Hepatocyte (in vitro differentiated cells): Measurements from ENCODE around the gene AANAT. TPM values are rescaled to one million over a fixed set of nuclear protein-coding genes. Genes with fewer than 3 reads are reported as not detected.

Experiments used
- DNase-seq: peaks from one replicate; pipeline ENCODE4 v3.0.0-alpha.2; 2016; ENCODE audit warnings: low spot score
- H2AFZ ChIP-seq: fragments of 200-600 bp; sonication (generic); 2 replicates; pipeline ENCODE4 v1.6.0; 2016; ENCODE audit warnings: antibody characterized with exemption, mild to moderate bottlenecking
- H3K27ac ChIP-seq: fragments of 200-600 bp; sonication (generic); 2 replicates; pipeline ENCODE4 v1.5.1; 2016; ENCODE audit warnings: mild to moderate bottlenecking
- H3K27me3 ChIP-seq: fragments of 200-600 bp; sonication (generic); 2 replicates; pipeline ENCODE4 v1.6.1; 2016
- H3K36me3 ChIP-seq: fragments of 200-600 bp; sonication (generic); replicated peaks from 2 replicates; pipeline ENCODE4 v1.5.1; 2016; ENCODE audit warnings: low read depth; ENCODE audit not compliant: insufficient read depth
- H3K4me1 ChIP-seq: fragments of 200-600 bp; sonication (generic); 2 replicates; pipeline ENCODE4 v1.5.1; 2016; ENCODE audit warnings: mild to moderate bottlenecking, moderate library complexity; ENCODE audit not compliant: insufficient read depth
- H3K4me2 ChIP-seq: fragments of 200-600 bp; sonication (generic); 2 replicates; pipeline ENCODE4 v1.6.0; 2016
- H3K4me3 ChIP-seq: fragments of 200-600 bp; sonication (generic); 2 replicates; pipeline ENCODE4 v1.5.1; 2016; ENCODE audit warnings: mild to moderate bottlenecking
- H3K79me2 ChIP-seq: fragments of 200-600 bp; sonication (generic); 2 replicates; pipeline ENCODE4 v1.6.0; 2017; ENCODE audit warnings: mild to moderate bottlenecking
- H3K9me2 ChIP-seq: fragments of 200-600 bp; sonication (generic); replicated peaks from 2 replicates; pipeline ENCODE4 v1.6.0; 2017; ENCODE audit warnings: mild to moderate bottlenecking; ENCODE audit not compliant: insufficient read depth
- H3K9me3 ChIP-seq: fragments of 200-600 bp; sonication (generic); 2 replicates; pipeline ENCODE4 v1.5.1; 2016; ENCODE audit warnings: low read depth, mild to moderate bottlenecking
- H4K20me1 ChIP-seq: fragments of 200-600 bp; sonication (generic); 2 replicates; pipeline ENCODE4 v1.6.0; 2016; ENCODE audit warnings: mild to moderate bottlenecking; ENCODE audit not compliant: insufficient read depth, poor library complexity, severe bottlenecking
- EZH2 ChIP-seq: fragments of 200-600 bp; sonication (generic); IDR thresholded peaks from 2 replicates; pipeline ENCODE4 v1.6.1; 2016; ENCODE audit warnings: antibody characterized with exemption, mild to moderate bottlenecking, borderline replicate concordance
- EZH2phosphoT487 ChIP-seq: fragments of 200-600 bp; sonication (generic); IDR thresholded peaks from one replicate; pipeline ENCODE4 v1.6.1; 2018; ENCODE audit warnings: antibody characterized with exemption, mild to moderate bottlenecking, low read depth, moderate library complexity; ENCODE audit not compliant: unreplicated experiment, severe bottlenecking
- WGBS: methylation state at CpG from one replicate; pipeline ENCODE4 v1.1.6; 2016; ENCODE audit warnings: low lambda C conversion rate; ENCODE audit errors: missing lambda C conversion rate; 5-methylcytosine and 5-hydroxymethylcytosine counted together
- polyA plus RNA-seq: library from polyadenylated mRNA; unstranded; fragments of >200 nt; fragmentation: Nextera tagmentation; extraction: Ambion mirVana; gene quantifications from 2 replicates; pipeline ENCODE4 v1.2.1, GENCODE V29; 2016
- total RNA-seq: library from RNA; depleted of rRNA; stranded (reverse); fragments of >200 nt; gene quantifications from 2 replicates; pipeline ENCODE4 v1.2.3, GENCODE V29; 2014
- TF ChIP-seq, protein P1 (sequence below): fragments of 200-600 bp; sonication (generic); IDR thresholded peaks from 2 replicates; pipeline ENCODE4 v1.5.1; 2016; ENCODE audit warnings: antibody characterized with exemption, mild to moderate bottlenecking; ENCODE audit not compliant: poor library complexity

AANAT gene
- 0.84 TPM in 1 of 2 replicates, not detected in the other for total RNA-seq
- 0.92 TPM in 1 of 2 replicates, not detected in the other for polyA plus RNA-seq

DNA sequence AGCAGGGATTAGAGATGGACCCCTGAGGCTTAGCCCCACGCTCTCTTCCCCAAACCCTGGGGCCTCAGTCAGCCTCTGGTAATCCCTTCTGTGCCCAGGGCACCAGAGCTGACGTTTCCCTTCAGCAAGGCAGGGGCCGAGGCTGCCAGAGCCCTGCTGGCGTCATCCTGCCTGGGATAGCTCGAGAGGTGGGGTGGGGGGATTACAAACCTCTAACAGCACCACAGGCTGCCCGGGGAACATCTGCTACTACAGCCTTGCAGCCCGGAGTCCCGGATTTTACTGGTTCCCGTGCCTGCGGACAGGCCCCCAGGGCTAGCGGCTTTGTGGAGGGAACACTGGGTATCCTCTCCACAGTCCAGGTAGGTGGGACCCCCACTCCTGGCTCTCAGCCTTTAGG lies at the start of gene AANAT:
Gene AANAT (plus strand): TSS at position 238 of the 400 bp plus-strand sequence. CDS start 1,144 bp downstream, outside the sequence.
- H3K36me3 ChIP-seq, result no peaks in the 10 kb centered on the region
- WGBS, result 45% methylated on average over 11 of the region's 11 CpGs
- no peak within 1 kb of the TSS for H2AFZ ChIP-seq

DNA sequence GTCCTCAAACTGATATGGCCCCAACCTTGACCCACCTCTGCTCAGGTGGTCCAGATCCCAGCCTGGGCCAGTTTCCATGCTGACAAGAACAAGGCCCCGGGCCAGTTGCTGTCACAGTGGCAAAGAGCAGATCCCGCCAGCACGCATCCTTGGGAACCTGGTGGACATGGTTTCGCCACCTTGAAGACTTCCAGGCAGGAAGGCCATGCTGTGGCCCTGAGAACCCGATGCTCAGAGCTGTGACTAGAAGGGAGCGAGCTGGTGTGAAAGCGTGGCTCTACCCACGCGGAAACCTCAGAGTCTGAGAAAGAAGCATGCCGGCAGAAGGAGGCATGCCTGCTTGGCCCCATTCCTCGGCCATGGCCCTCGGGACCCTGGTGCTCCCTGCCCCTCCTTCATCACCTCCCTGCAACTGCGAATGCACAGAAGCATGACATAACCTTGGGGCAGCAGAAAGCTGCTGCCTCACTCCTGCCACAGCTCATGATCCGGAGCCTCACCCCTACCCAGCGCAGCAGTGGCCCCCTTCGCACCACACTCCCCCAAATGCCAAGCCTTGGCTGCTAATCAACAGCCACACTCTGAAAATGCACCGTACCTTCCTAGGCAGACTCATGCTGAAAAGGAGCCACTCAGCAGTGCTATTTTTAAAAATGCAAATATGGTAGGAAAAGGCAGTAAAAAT lies 47.7 kb upstream of the AANAT start:
- no peaks in the 10 kb centered on the region for H3K9me3 ChIP-seq
- TF ChIP-seq, protein P1, sequence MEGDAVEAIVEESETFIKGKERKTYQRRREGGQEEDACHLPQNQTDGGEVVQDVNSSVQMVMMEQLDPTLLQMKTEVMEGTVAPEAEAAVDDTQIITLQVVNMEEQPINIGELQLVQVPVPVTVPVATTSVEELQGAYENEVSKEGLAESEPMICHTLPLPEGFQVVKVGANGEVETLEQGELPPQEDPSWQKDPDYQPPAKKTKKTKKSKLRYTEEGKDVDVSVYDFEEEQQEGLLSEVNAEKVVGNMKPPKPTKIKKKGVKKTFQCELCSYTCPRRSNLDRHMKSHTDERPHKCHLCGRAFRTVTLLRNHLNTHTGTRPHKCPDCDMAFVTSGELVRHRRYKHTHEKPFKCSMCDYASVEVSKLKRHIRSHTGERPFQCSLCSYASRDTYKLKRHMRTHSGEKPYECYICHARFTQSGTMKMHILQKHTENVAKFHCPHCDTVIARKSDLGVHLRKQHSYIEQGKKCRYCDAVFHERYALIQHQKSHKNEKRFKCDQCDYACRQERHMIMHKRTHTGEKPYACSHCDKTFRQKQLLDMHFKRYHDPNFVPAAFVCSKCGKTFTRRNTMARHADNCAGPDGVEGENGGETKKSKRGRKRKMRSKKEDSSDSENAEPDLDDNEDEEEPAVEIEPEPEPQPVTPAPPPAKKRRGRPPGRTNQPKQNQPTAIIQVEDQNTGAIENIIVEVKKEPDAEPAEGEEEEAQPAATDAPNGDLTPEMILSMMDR, result no peak
- no peak for TF ChIP-seq EZH2
- TF ChIP-seq EZH2phosphoT487, result no peak
- H3K4me2 ChIP-seq, result no peak overlapping the region
- H3K4me1 ChIP-seq, result peaks cover 1% of the 10 kb centered on the region
- DNase-seq, result no peak
- no peak overlapping the region for H3K4me3 ChIP-seq
- H3K79me2 ChIP-seq, result peaks cover 44% of the 10 kb centered on the region
- H3K9me2 ChIP-seq, result no peaks in the 10 kb centered on the region
- no peak overlapping the region for H3K27ac ChIP-seq
- H3K27me3 ChIP-seq, result no peaks in the 10 kb centered on the region
- 91% methylated on average over 17 of the region's 17 CpGs for WGBS
- H3K36me3 ChIP-seq, result no peaks in the 10 kb centered on the region
- H4K20me1 ChIP-seq, result peaks cover 14% of the 10 kb centered on the region
- no peak overlapping the region for H2AFZ ChIP-seq

More for the DNA sequence above, at the start of gene AANAT:
- TF ChIP-seq, protein P1, result no peak
- no peak for TF ChIP-seq EZH2phosphoT487
- TF ChIP-seq EZH2, result no peak
- no peak for DNase-seq
- Histone ChIP-seq H3K27me3 (no peaks in the 10 kb centered on the region), H3K9me2 (no peaks in the 10 kb centered on the region), H3K27ac (no peak within 1 kb of the TSS), H3K9me3 (no peaks in the 10 kb centered on the region), H4K20me1 (no peaks in the 10 kb centered on the region), H3K4me2 (no peak within 1 kb of the TSS), H3K4me1 (peaks cover 6% of the 10 kb centered on the region), H3K79me2 (no peaks in the 10 kb centered on the region), H3K4me3 (no peak within 1 kb of the TSS)

DNA sequence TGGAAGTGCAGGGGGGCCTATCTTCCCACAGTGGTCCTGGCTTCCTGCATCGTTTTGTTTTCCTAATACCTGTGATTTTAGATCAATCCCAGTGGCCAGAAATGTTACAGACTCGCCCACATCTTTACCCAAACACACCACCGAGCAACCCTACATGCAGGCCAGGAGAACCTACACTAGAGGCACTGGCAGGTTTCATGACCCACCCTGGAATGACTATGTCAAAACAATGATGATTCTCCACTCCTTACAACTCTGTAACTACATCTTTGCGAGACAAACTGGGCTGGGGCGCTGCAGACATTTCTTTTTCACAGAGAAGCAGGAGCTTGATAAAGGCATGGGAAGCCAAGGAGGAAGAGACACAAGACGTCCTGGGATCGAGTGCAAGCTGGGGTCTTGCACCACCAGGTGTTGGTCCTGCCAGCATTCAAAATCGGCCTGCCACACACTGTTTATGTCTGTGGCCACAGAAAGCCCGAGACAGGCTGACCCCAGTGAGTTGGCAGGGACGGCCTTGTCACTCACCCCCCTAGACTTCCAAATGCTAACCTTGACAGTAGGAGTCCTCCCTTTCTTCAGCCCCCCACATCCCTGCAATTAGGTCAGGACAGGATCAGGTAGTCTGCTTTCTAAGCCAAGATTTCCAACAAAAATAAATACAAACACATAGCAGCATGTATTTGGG lies 46.9 kb upstream of the AANAT start:
- no peaks in the 10 kb centered on the region for H3K4me1 ChIP-seq
- no peaks in the 10 kb centered on the region for H3K9me2 ChIP-seq
- peaks cover 44% of the 10 kb centered on the region for H3K79me2 ChIP-seq
- H3K27me3 ChIP-seq, result no peaks in the 10 kb centered on the region
- no peaks in the 10 kb centered on the region for H3K9me3 ChIP-seq
- H3K36me3 ChIP-seq, result no peaks in the 10 kb centered on the region
- no peak overlapping the region for H3K4me2 ChIP-seq
- no peak overlapping the region for H2AFZ ChIP-seq
- TF ChIP-seq EZH2, result no peak
- TF ChIP-seq, protein P1, result no peak
- H3K27ac ChIP-seq, result no peak overlapping the region
- no peak overlapping the region for H3K4me3 ChIP-seq
- DNase-seq, result no peak
- peaks cover 12% of the 10 kb centered on the region for H4K20me1 ChIP-seq
- WGBS, result 88% methylated on average over 10 of the region's 10 CpGs
